PC-3 (cell line): ENCODE results near the gene CD300LB.

Source experiments
- EZH2 ChIP-seq: fragments of 300-600 bp; sonication (generic); IDR thresholded peaks from one replicate; pipeline ENCODE4 v1.6.1; 2017; ENCODE audit warnings: antibody characterized with exemption, mild to moderate bottlenecking, low read length; ENCODE audit not compliant: unreplicated experiment
- EZH2phosphoT487 ChIP-seq: fragments of 300-600 bp; sonication (generic); IDR thresholded peaks from 2 replicates; pipeline ENCODE4 v1.6.1; 2018; ENCODE audit warnings: mild to moderate bottlenecking, antibody characterized with exemption, low read length, borderline replicate concordance
- TF ChIP-seq, protein P1 (sequence below): fragments of 300-600 bp; sonication (generic); conservative IDR thresholded peaks from 2 replicates; pipeline ENCODE4 v1.5.1; 2017; ENCODE audit warnings: antibody characterized with exemption, low read depth, mild to moderate bottlenecking, low read length

DNA sequence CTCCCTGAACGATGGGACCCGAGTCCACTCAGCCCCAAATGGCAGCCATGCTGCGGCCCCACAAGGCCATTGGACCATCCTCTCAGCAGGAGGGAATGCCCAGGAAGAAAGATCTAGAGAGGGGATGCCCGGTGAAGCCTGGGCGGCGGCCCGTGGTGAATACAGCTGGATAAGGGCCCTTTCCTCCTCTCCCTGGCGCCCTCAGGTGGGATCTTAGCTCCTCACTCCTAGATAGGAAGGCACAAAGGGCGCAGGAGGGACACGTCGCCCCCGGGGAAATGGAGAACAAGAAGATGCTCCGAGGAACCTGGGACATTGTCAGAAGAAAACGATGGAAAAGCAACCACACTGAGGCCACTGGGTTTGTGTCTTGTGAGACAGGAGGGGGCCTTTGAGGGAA is 12.1 kb upstream of the CD300LB start:
- TF ChIP-seq, protein P1, sequence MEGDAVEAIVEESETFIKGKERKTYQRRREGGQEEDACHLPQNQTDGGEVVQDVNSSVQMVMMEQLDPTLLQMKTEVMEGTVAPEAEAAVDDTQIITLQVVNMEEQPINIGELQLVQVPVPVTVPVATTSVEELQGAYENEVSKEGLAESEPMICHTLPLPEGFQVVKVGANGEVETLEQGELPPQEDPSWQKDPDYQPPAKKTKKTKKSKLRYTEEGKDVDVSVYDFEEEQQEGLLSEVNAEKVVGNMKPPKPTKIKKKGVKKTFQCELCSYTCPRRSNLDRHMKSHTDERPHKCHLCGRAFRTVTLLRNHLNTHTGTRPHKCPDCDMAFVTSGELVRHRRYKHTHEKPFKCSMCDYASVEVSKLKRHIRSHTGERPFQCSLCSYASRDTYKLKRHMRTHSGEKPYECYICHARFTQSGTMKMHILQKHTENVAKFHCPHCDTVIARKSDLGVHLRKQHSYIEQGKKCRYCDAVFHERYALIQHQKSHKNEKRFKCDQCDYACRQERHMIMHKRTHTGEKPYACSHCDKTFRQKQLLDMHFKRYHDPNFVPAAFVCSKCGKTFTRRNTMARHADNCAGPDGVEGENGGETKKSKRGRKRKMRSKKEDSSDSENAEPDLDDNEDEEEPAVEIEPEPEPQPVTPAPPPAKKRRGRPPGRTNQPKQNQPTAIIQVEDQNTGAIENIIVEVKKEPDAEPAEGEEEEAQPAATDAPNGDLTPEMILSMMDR: no peak
- no peak for TF ChIP-seq EZH2
- TF ChIP-seq EZH2phosphoT487: no peak
